GM21447 (cell line): ENCODE results near the gene METTL27.
"Not testable (repeated sequence)": the region's sequence is repeated elsewhere in the genome, so short reads cannot be mapped to it uniquely, and the experiment has no call there.

Experiments used
- ATAC-seq: cut with Tn5 transposase; IDR thresholded peaks from one replicate; pipeline ENCODE4 v1.9.1; 2021; ENCODE audit not compliant: unreplicated experiment

Gene METTL27

DNA sequence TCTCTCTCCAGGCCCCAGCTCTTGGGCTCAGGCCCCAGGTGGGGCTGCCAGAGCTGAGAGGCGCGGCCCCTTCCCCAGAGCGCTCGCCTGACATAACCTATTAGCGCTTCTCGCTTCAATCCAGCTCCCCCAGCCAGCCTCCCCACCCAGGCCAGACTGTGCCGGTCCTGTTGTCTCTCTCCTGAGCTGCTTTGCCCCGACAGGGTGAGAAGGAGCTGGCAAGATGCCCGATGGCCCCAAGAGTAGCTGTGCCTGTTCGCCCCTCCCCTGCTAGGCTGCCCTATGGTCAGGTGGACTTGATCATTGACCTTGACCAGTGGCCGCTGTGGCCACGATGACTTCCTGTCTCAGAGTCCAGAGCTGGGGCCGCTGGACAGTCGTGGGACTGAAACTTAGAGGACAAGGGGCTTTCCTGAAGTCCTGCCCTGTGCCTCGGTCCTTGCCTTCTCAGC, 27.8 kb upstream of the METTL27 start:
- ATAC-seq, result no peak

DNA sequence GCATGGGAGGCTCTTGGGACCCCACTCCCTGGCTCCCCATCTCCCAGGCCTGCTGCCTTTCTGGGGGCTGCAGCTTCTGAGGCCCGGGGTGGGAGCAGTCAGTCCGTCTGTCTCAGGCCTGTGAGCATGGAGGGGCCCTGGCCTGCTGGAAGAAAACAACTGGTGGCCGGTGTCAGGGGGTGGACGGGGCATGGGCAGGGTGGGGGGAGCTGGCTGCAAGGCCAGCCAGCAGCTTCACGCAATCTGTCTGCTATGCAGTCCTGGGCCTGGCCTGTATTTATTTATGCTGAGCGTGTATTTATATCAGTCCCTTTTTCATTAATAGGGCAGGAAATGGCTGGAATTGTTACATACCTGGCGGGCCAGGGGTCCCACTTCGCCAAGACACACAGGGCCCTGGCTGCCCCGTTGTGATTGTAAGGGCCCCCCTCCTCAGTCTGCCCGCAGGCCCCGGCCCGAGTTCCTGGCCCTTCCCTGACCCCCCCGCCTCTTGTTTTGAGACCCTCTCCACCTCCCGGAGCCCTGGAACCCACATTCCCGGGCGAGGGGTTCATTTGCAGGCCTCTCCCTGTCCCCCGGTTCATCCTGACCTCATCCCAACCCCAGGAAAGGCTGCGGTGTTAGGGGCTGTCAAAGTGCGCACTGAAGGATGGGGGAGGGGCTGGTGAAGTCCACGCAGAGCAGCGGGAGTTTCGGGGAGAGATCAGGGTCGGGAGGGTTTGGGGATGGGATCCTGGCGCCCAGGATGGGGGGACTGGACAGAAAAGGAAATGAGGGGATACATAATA, 26.9 kb upstream of the METTL27 start:
- no peak for ATAC-seq

DNA sequence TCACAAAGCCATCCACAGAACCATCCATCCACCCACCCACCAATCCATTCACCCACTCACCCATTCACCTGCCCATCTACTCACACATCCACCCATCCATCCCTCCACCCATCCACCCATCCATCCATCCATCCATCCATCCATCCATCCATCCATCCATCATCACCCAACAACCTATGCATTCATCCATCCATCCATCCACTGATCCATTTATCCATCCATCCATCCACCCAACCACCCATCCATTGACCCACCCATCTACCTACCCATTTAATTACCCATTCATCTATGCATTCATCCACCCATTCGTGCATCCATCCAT, 24.1 kb upstream of the METTL27 start:
- no peak for ATAC-seq

- no peak for ATAC-seq
Observed at GRCh38 chr7:73865738-73866445, 23.6 kb upstream of the METTL27 start.

- ATAC-seq, result no peak
Observed at GRCh38 chr7:73864981-73865711, 22.8 kb upstream of the METTL27 start.

DNA sequence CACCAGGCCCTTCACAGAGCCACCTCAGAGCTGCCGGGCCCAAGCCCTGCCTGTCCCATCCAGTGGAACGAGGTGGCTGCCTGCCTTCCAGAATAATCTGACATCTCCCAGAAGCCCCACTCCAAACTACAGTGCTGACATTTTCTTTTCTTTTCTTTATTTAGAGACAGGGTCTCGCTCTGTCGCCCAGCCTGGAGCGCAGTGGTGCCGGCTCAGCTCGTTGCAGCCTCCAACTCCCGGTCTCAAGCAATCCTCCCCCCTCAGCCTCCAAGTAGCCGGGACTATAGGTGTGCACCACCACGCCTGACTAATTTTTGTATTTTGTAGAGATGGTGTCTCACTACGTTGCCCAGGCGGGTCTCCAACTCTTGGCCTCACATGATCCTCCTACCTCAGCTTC, 19.0 kb upstream of the METTL27 start:
- ATAC-seq, result no peak

GRCh38 chr7:73860859-73861258, 18.5 kb upstream of the METTL27 start, which contains the start of gene TMEM270:
TMEM270 (plus strand) TSS chr7:73861159; CDS start chr7:73861195, 36 bp downstream.
- ATAC-seq, result no peak

- no peak for ATAC-seq
Observed at GRCh38 chr7:73858807-73859206, 16.5 kb upstream of the METTL27 start.

DNA sequence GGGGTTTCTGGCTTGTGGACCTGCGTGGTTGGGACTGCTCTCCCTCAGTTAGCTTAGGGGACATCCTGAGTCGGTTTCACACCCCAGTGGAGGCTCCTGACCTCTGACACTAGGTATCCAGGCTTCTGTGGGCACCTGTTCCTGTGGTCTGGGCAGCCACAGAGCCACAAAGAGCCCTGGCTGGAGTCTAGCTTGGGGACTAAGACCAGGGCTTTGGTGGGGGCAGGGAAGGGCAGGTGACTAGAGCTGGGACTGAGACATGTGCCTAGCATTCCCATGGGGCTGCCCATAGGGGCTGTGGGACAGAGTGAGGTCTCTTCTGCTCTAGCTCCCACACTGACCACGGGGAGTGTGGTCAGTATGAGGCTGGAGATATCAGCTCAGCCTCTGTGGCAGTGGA, 14.6 kb upstream of the METTL27 start:
- no peak for ATAC-seq

DNA sequence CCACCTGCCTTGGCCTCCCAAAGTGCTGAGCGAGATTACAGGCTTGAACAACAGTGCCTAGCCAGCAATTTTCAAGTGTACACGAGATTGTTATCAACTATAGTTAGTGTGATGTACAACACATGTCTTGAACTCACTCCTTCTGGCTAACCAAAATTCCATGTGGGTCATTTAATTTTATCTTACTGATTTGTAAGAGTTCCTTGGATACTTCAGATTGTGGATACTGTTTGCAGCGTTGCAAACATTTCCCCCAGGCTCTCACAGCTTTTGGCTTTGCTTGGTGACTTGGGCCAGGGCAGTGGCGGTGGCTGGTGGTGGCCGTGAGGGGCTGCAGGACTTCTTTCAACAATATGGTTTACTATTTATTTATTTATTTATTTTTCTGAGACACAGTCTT, 10.2 kb upstream of the METTL27 start:
- ATAC-seq, result no peak

DNA sequence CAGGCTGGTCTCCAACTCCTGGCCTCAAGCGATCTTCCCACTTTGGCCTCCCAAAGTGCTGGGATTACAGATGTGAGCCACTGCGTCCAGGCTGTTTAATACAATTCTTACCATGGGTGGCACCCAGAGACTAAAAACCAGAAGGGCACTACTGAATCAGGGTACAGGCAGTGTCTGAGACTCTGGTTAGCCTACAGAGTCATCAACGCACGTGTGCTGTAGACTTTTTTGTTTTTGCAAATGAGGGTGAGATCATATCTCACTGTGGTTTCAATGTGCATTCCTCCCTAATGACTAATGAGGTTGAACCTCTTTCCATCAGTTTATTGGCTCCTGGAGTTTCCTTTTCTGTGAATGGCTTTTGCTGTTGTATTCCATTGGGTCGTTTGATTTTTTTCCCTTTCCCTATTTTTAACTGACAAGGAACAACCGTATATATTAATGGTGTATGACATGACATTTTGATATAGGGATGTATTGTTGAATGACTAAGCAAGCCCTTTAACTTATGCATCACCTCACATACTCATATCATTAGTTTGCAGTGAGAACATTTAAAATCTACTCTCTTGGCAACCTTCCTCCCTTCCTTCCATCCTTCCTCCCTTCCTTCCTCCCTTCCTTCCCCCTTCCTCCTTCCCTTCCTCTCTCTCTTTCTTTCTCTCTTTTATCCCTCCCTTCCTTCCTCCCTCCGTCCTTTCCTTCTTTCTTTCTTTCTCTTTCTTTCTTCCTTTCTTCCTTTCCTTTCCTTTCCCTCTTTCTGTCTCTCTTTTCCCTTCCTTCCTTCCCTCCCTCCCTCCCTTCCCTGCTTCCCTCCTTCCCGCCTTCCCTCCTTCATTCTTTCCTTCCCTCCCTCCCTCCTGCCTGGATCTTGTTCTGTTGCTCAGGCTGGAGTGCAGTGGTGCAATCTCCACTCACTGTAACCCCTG, 9.4 kb upstream of the METTL27 start:
- peak; percentile 86 for ATAC-seq

DNA sequence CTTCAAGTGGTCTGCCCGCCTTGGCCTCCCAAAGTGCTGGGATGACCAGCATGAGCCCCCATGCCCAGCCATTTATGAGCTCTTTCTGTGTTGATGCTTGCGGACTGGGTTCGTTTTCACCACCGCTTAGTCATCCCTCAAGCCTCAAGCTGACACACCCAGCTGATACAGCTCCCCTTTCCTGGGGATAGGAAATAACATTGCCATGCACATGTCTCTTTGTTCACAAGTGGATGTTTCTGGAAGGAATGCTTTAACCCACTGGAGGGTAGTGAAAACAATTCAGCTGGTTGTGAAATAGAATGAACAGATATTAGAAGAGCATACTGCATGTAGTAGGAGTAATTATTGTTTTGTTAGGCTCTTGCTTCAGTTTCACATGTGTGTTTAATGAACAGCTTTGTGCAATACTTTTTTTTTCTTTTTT, 8.5 kb upstream of the METTL27 start:
- ATAC-seq, result no peak

GRCh38 chr7:73847941-73848723, 5.8 kb upstream of the METTL27 start:
- no peak for ATAC-seq

DNA sequence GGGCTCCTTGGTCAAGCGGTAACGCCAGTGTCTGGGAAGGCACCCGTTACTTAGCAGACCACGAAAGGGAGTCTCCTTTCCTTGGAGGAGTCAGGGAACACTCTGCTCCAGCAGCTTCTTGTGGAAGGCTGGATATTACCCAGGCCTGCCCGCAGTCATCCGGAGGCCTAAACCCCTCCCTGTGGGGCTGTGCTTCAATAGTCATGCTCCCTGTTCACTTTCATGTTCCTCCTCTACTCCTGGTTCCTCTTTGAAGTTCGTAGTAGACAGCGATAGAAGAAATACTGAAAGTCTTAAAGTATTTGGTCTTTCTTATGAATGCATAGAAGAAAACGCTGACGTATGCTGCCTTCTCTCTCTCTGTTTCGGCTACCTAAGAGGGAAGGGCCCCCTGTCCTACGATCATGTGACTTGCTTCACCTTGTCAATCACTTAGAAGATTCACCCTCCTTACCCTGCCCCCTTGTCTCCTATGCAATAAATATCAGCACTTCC, 3.4 kb upstream of the METTL27 start:
- not testable (repeated sequence) for ATAC-seq

DNA sequence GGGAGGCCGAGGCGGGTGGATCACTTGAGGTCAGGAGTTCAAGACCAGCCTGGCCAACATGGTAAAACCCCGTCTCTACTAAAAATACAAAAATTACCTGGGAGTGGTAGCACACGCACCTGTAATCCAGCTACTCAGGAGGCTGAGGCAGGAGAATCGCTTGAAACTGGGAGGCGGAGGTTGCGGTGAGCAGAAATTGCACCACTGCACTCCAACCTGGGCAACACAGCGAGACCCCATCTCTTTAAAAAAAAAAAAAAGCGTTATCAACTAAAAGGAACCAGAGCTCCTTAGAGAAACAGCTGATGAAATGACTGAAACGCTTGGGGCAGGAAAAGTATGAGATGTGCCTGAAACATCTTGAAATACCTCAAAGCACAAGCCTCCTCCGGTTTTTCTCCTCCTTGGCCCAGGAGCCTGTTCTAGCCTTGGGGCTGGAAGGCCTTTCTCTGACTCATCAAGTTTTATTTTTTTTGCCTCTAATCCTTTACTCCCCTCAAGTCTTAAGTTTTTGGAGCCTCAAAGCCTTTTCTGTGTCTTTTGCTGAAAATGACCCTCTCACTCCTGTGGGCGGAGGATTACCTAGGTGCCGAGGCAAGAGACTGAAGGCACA, 2.6 kb upstream of the METTL27 start:
- no peak for ATAC-seq

DNA sequence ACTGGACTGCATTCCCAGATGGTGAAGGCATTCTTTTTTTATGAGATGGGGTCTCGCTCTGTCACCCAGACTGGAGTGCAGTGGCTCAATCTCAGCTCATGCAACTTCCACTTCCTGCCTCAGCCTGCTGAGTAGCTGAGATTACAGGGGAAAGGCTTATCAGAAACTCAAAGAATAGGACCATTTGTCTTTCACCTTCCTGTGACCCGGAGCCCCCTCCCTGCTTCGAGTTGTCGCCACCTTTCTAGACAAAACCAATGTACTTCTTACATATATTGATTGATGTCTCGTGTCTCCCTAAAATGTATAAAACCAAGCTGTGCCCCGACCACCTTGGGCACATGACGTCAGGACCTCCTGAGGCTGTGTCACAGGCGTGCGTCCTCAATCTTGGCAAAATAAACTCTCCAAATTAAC, 1.8 kb upstream of the METTL27 start:
- no peak for ATAC-seq

DNA sequence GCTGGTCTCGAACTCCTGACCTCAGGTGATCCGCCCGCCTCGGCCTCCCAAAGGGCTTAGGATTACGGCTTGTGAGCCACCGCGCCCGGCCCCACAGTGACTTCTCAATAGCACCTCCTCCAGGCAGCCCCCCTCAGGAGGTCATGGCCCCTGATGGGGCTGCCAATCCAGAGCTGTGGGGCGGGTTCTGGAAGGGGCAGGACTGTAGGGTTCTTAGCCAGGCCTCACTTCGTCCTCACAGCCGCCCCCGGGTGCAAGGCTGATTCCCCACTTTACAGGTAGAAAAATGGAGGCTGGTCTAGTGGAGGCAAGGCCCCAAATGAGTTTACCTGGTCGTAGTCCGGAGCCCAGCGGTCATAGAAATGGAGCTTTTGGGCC, 638 bp downstream of the METTL27 start:
- ATAC-seq, result no peak

GRCh38 chr7:73840715-73841379, 1.5 kb downstream of the METTL27 start:
- ATAC-seq, result no peak
